MCF 10A (cell line): Measurements from ENCODE around the gene KLHL25. TPM values are rescaled to one million over a fixed set of nuclear protein-coding genes. Genes with fewer than 3 reads are reported as not detected.
A peak's percentile ranks its signal among the peaks of the same experiment; 100 is the strongest.

ENCODE experiments used
- BruUV-seq: library from RNA; stranded (reverse); fragments of 400-500 nt; replicated peaks from 2 replicates; lab custom pipeline; 2021; lab: Mats Ljungman, UMichigan
- CTCF ChIA-PET: fragments of 300-600 bp; sonication (Branson Sonifier 250); formaldehyde crosslinking; extraction: SDS; loops from one replicate; lab custom pipeline; 2021; ENCODE audit warnings: antibody characterized with exemption, inconsistent platforms; lab: Yijun Ruan, JAX
- POLR2A ChIA-PET: fragments of 300-600, 350-650 bp; sonication (Branson Sonifier 250); formaldehyde crosslinking; extraction: SDS; loops from one replicate; lab custom pipeline; 2020; ENCODE audit warnings: antibody characterized with exemption, inconsistent platforms; lab: Yijun Ruan, JAX
- DNase-seq: peaks from one replicate; pipeline ENCODE4 v3.0.0-alpha.2; 2018; ENCODE audit not compliant: unreplicated experiment
- H3K27ac Mint-ChIP-seq: one replicate; pipeline ENCODE4 v1.8.0; 2022; ENCODE audit warnings: mild to moderate bottlenecking, low read depth, mixed read lengths; ENCODE audit not compliant: unreplicated experiment
- H3K27me3 Mint-ChIP-seq: one replicate; pipeline ENCODE4 v1.8.0; 2022; ENCODE audit warnings: mixed read lengths; ENCODE audit not compliant: insufficient read depth, unreplicated experiment
- H3K36me3 Mint-ChIP-seq: one replicate; pipeline ENCODE4 v1.8.0; 2022; ENCODE audit warnings: mild to moderate bottlenecking, moderate library complexity, mixed read lengths; ENCODE audit not compliant: insufficient read depth, unreplicated experiment
- H3K4me1 Mint-ChIP-seq: one replicate; pipeline ENCODE4 v1.8.0; 2022; ENCODE audit warnings: mixed read lengths; ENCODE audit not compliant: insufficient read depth, unreplicated experiment
- H3K4me3 Mint-ChIP-seq: one replicate; pipeline ENCODE4 v1.8.0; 2022; ENCODE audit warnings: mild to moderate bottlenecking, moderate library complexity, mixed read lengths; ENCODE audit not compliant: unreplicated experiment
- H3K9me3 Mint-ChIP-seq: one replicate; pipeline ENCODE4 v1.8.0; 2022; ENCODE audit warnings: mixed read lengths; ENCODE audit not compliant: unreplicated experiment
- intact Hi-C: fragments of 100-400 bp; cut with micrococcal nuclease; formaldehyde crosslinking; loops from 2 replicates; pipeline ENCODE4 v1.14.1; 2022
- total RNA-seq: library from RNA; stranded (reverse); gene quantifications from 2 replicates; pipeline ENCODE4 v1.2.3, GENCODE V29; 2022
- TF ChIP-seq, protein P1 (sequence below): fragments of 200-600 bp; IDR thresholded peaks from one replicate; pipeline ENCODE4 v1.8.0; 2022; ENCODE audit warnings: antibody characterized with exemption, mild to moderate bottlenecking; ENCODE audit not compliant: unreplicated experiment

KLHL25 gene
- total RNA-seq, 1 experiment from 2014 or later, result 3.1 TPM

GRCh38 chr15:85793641-85794597, 806 bp downstream of the KLHL25 start:
- CTCF ChIA-PET, result interaction anchor here (0.7 to 1.2 kb wide), 2 partner anchors 11 to 523 kb away, joined by 3 read pairs; no protein-coding TSS in a partner anchor
- BruUV-seq, result TSS peak; percentile 46
- intact Hi-C loops, result loop anchor here (1.0 kb wide), 1 partner anchor 64 kb away; no protein-coding TSS in a partner anchor

GRCh38 chr15:85792912-85793590, 1.7 kb downstream of the KLHL25 start:
- BruUV-seq, result no TSS peak

More at GRCh38 chr15:85793641-85794597, 806 bp downstream of the KLHL25 start:
- Mint-ChIP-seq H3K27me3 (no peaks in the 10 kb centered on the region), H3K36me3 (no peaks in the 10 kb centered on the region), H3K27ac (peak overlapping the region; percentile 32), H3K4me3 (peak overlapping the region; percentile 80), H3K9me3 (no peaks in the 10 kb centered on the region), H3K4me1 (peaks cover 22% of the 10 kb centered on the region)
- POLR2A ChIA-PET, result interaction anchor here (0.7 to 2.2 kb wide), 8 partner anchors 8 to 372 kb away, joined by 3 to 13 read pairs (median 3); no protein-coding TSS in a partner anchor
- peak; percentile 27 for DNase-seq
- TF ChIP-seq, protein P1, sequence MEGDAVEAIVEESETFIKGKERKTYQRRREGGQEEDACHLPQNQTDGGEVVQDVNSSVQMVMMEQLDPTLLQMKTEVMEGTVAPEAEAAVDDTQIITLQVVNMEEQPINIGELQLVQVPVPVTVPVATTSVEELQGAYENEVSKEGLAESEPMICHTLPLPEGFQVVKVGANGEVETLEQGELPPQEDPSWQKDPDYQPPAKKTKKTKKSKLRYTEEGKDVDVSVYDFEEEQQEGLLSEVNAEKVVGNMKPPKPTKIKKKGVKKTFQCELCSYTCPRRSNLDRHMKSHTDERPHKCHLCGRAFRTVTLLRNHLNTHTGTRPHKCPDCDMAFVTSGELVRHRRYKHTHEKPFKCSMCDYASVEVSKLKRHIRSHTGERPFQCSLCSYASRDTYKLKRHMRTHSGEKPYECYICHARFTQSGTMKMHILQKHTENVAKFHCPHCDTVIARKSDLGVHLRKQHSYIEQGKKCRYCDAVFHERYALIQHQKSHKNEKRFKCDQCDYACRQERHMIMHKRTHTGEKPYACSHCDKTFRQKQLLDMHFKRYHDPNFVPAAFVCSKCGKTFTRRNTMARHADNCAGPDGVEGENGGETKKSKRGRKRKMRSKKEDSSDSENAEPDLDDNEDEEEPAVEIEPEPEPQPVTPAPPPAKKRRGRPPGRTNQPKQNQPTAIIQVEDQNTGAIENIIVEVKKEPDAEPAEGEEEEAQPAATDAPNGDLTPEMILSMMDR, result no peak

DNA sequence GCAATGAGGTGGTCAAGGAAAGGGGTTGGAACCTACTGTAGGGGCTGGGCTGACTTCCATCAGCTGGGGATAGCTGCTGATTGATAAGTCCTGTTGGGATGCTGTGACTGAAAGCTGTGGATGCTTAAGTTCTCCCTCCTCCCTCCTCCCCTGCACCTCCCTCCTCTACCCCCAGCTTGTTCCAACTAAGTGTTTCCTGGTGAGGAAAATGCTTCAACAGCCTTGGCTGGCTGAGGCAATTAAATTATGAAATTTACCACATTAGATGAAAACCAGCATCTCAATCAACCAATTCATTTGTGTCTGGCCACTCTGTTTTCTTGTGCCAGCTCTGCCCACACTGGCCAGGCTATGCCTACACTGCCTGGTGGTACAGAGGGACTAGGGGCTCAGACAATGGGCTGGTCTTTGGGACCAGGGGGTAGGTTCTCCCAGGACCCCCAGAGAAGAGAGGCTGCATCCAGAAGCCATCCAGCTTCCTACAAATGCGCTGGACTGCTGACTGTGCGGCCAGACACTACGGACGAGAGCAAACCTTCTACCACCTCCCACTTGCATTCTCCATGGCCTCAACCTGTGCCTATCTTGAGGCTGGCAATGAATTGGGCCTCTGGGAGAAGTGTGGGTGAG, 2.5 kb downstream of the KLHL25 start:
- Mint-ChIP-seq H3K4me1 (peaks cover 22% of the 10 kb centered on the region), H3K36me3 (no peaks in the 10 kb centered on the region), H3K9me3 (no peaks in the 10 kb centered on the region), H3K27me3 (no peaks in the 10 kb centered on the region), H3K4me3 (no peak overlapping the region), H3K27ac (no peak overlapping the region)
- ChIA-PET CTCF (interaction anchor here (1.4 to 7.2 kb wide), 2 partner anchors 48 to 63 kb away, joined by 7 to 42 read pairs; no protein-coding TSS in a partner anchor), POLR2A (no interaction called here)
- intact Hi-C loops, result no loop called here
- TF ChIP-seq, protein P1, result no peak
- no peak for DNase-seq
- no TSS peak for BruUV-seq

More at GRCh38 chr15:85792912-85793590, 1.7 kb downstream of the KLHL25 start:
- DNase-seq, result peak; percentile 35
- intact Hi-C loops, result no loop called here
- Mint-ChIP-seq H3K4me1 (peaks cover 22% of the 10 kb centered on the region), H3K27me3 (no peaks in the 10 kb centered on the region), H3K4me3 (peak overlapping the region; percentile 80), H3K27ac (peak overlapping the region; percentile 32), H3K9me3 (no peaks in the 10 kb centered on the region), H3K36me3 (no peaks in the 10 kb centered on the region)
- ChIA-PET POLR2A (interaction anchor here (0.7 to 2.2 kb wide), 5 partner anchors 7 to 44 kb away, joined by 3 to 13 read pairs (median 4); no protein-coding TSS in a partner anchor), CTCF (interaction anchor here (0.8 to 1.2 kb wide), 2 partner anchors 10 to 47 kb away, joined by 3 read pairs; no protein-coding TSS in a partner anchor)
- TF ChIP-seq, protein P1, result no peak
